ENCODE data around the gene MRPL14.
A peak's percentile ranks its signal among the peaks of the same experiment; 100 is the strongest.

Gene MRPL14

GRCh38 chr6:44128020-44128917 is 1.0 kb upstream of the MRPL14 start:
- DNase-seq (ENCODE audit: low read depth, low spot score): no peak
- peak overlapping the region; percentile 74 for H3K27ac ChIP-seq

- no peak for DNase-seq (ENCODE audit: low read depth, low spot score)
- H3K27ac ChIP-seq: peak overlapping the region; percentile 74
These were observed 717 bp downstream of the MRPL14 start for GRCh38 chr6:44126320-44127149.

GRCh38 chr6:44123544-44123943 is 3.7 kb downstream of the MRPL14 start:
- DNase-seq (ENCODE audit: low read depth, low spot score): no peak
- peak overlapping the region; percentile 98 for H3K27ac ChIP-seq

GRCh38 chr6:44122801-44123200 is 4.5 kb downstream of the MRPL14 start:
- no peak for DNase-seq (ENCODE audit: low read depth, low spot score)
- H3K27ac ChIP-seq: peak overlapping the region; percentile 98

DNA sequence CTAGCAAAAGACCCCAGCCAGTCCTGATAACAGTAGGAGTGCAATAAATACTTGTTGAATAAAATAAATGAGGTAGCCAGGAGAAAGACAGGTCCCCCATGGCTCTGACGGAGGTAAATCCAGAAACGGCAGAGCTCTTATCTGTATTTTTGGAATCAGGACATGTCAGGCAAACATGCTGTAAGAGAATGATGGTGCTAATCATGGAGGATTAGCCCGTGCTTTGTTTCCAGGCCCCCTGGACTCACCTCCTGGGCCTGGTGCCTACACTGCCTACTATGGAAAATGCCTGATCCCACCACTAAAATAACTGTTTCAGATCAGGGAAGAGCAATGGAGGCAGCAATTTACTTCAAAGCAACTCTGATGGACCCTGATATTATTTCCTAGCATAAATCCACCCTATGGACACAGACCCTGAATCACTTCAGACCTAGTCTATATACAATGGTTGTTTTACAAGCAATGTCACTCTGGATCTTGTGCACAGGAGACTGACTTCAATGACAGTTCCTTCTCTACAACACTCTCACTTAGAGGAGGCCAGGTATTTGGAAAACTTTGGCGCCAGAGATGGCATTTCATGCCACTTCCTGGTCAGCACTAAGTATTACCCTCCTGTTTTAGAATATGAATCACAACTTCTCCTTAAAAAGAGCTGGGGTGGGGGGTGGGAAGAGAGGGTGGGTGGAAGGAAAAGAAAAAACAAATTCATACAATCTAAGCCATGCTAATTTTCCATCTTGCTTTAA is 6.4 kb downstream of the MRPL14 start:
- DNase-seq (ENCODE audit: low read depth, low spot score): no peak
- H3K27ac ChIP-seq: peak overlapping the region; percentile 98

GRCh38 chr6:44119704-44120262 is 7.5 kb downstream of the MRPL14 start:
- H3K27ac ChIP-seq: peak overlapping the region; percentile 98
- DNase-seq (ENCODE audit: low read depth, low spot score): no peak

DNA sequence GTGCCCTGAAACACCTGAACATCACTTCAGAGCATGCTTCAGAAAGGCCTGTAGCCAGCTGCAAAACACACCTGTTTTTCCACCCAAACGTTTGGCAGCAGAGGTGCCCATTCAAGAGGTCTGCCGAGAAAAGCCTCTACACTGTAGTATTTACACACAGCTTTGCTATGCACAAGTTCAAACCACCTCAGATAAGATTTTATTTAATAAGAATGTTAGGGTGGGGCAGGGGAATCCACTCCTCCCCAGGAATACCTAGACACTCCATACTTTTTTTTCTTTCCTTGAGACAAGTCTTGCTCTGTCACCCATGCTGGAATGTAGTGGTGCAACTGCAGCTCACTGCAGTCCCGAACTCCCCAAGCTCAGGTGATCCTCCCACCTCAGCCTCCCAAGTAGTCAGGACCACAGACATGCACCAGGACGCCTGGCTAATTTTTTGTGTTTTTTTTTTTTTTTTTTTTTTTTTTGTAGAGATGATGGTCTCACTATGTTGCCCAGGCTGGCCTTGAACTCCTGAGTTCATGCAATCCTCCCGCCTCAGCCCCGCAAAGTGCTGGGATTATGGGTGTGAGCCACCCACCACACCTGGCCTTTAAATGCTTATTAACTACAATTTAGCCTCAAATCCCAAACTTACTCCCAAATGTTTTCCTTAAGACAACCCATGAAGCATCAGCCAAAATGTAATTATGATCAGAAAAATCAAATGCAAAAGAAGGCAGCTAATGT is 9.7 kb downstream of the MRPL14 start:
- peak overlapping the region; percentile 98 for H3K27ac ChIP-seq
- no peak for DNase-seq (ENCODE audit: low read depth, low spot score)

DNA sequence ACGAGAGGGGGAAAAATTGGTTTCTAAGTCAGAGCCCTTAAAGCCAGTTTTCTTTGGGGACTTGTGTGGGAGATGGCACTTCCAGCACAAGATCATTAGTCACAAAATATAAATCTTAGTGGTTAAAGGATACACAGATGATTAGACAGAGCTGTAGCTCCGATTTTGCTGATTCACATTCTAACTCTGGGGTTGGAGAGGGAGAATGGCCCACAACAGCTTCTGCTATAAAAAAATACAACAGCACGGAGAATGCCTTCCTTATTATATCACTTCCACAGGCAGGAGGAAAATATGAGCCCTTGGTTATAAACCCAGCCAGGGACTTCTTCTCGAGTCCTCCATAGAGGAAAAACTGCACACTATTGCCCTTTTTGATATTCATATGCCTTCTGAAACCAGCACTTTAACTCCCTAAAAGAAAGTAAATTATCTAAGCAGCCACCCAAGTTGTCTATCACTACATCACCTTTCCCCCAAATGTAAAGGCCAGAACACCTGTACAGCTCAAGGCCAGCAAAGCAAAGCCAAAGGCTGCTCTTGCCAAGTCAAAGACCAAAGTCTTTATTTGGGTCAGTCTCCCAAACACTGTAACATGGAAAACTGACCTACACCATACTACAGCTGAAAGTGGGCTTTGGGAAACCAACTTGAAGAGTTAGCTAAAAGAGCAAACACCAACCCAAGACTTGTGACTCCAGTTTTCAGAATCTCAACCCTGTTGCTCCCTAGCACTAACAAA is 10.4 kb downstream of the MRPL14 start:
- DNase-seq (ENCODE audit: low read depth, low spot score): no peak

GRCh38 chr6:44115866-44116265 is 11.4 kb downstream of the MRPL14 start:
- no peak for DNase-seq (ENCODE audit: low read depth, low spot score)
- peak overlapping the region; percentile 98 for H3K27ac ChIP-seq

More for the DNA sequence above, 10.4 kb downstream of the MRPL14 start:
- H3K27ac ChIP-seq: peak overlapping the region; percentile 98

DNA sequence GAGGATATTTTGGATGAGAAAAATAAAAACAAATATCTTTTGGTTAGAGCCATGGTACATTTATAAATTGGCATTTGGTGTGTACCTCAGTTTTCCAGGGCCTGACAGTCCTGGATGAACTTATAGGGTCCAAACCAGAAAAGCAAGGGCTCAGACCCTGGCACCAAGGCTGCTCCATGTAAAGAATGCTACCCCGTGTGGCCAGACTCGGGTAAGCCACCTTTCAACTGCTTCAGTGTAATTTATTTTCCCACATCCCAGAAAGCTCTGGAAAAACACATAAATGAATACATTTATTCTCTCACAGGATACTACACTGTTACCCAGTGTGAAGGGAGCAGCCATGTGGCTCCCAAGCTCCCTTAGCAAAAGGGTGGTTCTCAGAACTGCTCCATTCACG is 13.8 kb downstream of the MRPL14 start:
- peak overlapping the region; percentile 98 for H3K27ac ChIP-seq
- DNase-seq (ENCODE audit: low read depth, low spot score): no peak

DNA sequence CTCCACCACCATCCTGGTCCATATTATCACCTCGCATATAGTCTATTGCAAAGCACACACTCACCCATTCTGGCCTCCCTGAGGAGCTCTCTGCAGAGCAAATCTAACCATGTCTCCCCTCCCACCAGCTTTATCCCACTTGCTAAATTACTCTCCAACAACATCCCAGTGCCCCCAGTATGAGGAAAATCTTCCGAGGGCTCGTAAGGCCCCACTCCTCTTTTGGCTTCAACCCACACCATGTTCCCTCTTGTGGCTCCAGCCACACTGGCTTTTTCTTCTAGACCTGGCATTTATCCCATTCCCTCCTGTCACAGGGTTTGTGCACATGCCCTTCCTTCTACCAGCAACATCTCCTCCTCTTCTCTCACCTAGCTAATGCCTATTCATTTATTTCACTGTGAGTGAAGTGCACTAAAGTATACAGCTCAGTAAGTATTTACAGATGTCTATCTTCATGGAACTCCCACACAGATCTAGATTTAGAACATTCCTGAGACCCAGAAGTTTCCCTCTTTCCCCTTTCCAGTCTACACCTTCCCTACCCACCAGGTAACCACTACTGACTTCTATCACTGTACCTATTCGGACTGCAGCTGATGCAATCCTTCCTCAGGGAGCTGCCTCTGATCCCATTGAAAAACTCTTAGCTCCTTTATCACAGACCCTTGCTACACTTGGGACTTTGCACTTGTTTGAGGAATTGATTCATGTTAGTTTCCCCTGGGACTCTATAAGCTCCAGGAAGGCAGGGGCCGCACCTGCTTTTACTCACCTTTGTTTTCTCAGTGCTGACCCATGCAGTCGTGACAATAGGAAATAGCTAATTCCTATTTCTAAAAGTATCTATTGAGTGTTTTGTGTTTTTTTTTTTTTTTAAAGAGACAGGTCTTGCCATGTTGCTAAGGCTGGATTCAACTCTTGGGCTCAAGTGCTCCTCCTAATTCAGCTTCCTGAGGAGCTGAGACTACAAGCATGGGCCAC is 15.5 kb downstream of the MRPL14 start:
- DNase-seq (ENCODE audit: low read depth, low spot score): no peak

GRCh38 chr6:44110966-44111365 is 16.3 kb downstream of the MRPL14 start:
- DNase-seq (ENCODE audit: low read depth, low spot score): no peak
- peak overlapping the region; percentile 98 for H3K27ac ChIP-seq

More for the DNA sequence above, 15.5 kb downstream of the MRPL14 start:
- H3K27ac ChIP-seq: peak overlapping the region; percentile 98

DNA sequence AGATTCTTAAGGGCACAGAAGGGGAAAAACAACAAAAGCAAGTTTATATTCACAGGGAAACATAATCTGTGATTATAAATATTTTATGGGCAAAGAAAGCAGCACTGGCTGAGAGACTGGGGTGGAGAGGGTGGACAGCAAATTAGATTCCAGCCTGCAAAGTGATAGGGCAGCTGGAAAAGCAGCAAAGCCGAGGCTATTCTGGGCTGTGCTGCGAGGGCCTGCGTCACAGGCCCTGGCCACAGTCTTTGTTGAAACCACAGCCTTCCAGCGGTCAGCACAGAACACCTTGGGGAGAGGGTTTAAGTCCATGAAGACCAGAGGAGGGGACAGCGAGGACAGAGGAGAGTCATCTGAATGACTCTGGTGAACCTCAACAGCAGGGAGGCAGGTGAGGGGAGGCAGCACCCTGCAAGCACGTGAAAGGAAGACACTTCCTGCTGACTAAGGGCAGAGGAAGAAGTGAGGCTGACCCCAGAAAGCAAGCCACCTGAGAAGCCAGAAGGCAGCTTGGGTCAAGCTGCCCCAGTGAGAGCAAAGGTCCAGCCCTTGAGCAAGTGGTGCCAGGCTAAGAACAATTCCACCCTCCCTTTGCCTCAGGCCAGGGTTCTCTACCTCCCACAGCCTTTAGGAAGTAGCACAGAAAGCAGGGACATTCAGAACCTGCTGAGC is 17.1 kb downstream of the MRPL14 start:
- no peak for DNase-seq (ENCODE audit: low read depth, low spot score)
- peak overlapping the region; percentile 4 for H3K27ac ChIP-seq

DNA sequence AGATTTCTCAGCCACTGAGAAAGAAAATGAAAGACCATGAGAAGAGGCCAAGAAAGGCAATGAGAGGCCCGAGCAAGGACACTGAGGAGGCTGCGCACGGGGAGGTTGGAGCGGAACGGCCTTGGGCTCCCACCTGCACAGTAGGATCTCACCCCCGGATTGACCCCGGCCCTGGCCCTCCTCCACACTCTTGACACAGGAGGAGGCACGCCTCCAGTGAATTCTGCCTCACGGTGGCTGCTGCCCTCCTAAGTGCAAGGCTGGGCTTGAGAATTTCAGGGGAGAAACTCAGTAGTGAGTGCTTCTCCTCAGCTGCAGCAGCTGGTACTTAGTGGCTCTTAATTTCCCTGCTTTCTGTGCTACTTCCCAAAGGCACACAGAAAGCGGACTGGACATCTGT is 18.0 kb downstream of the MRPL14 start:
- H3K27ac ChIP-seq: no peak overlapping the region
- DNase-seq (ENCODE audit: low read depth, low spot score): no peak

DNA sequence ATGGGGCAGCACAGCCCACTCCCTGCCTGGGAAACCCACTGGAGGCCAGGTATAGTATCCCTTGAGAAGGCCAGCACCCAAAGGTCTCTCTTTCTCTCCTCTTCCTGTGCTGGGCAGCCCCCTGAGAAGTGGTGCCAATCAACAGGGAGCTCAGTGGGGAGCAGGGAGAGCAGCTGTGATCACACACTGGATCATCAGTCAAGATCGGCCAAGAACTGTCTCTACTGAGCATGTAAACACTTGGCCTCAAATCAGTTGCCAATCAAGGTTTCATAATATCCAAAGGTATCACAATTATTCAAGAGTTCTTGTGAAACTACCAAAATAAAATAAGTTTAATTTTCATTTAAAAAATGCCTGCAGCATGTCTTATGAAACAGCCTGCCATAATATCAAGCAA is 18.8 kb downstream of the MRPL14 start:
- no peak overlapping the region for H3K27ac ChIP-seq
- no peak for DNase-seq (ENCODE audit: low read depth, low spot score)

DNA sequence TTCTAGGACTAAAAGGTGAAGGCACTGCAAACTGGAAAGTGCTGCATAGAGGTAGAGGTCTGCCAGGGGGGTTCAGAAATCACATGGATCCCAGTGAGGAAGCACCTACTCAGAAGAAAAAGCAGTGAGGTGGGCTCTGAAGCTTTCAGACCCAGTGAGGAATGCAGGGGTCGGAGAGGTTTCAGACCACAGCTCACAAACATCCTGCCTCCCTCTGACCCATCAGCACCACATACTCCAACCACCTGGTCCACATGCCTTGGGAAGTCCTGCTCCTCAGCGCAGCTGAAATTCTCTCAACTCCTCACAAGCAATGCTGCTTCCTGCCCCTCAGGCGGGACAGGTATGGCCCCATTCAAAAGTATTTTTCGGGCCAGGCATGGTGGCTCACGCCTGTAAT is 20.2 kb downstream of the MRPL14 start:
- H3K27ac ChIP-seq: no peak overlapping the region
- DNase-seq (ENCODE audit: low read depth, low spot score): no peak

Data from epithelial cell of prostate (primary cell).